Osteoblast (primary cell): ENCODE measurements around the gene ZCCHC2. TPM values are rescaled to one million over a fixed set of nuclear protein-coding genes. Genes with fewer than 3 reads are reported as not detected.

Experiments used
- DNase-seq: peaks from one replicate; pipeline ENCODE4 v3.0.0; 2011; ENCODE audit warnings: low spot score, mixed read lengths; ENCODE audit not compliant: insufficient read length; ENCODE audit errors: missing footprints
- H2AFZ ChIP-seq: 2 replicates; pipeline ENCODE4 v1.6.0; 2011; ENCODE audit warnings: mild to moderate bottlenecking, low read length
- H3K27ac ChIP-seq: 2 replicates; pipeline ENCODE4 v1.5.1; 2011; ENCODE audit warnings: mild to moderate bottlenecking, low read depth, low read length, moderate library complexity
- H3K27me3 ChIP-seq: 2 replicates; pipeline ENCODE4 v1.6.0; 2012; ENCODE audit warnings: mild to moderate bottlenecking, control low read depth, inconsistent platforms, low read length, moderate library complexity; ENCODE audit not compliant: insufficient read depth
- H3K36me3 ChIP-seq: 2 replicates; pipeline ENCODE4 v1.5.1; 2011; ENCODE audit warnings: mild to moderate bottlenecking, low read length, control low read depth, moderate library complexity; ENCODE audit not compliant: insufficient read depth
- H3K4me1 ChIP-seq: 2 replicates; pipeline ENCODE4 v1.5.1; 2011; ENCODE audit warnings: mild to moderate bottlenecking, low read length, control low read depth, moderate library complexity; ENCODE audit not compliant: insufficient read depth
- H3K4me2 ChIP-seq: 2 replicates; pipeline ENCODE4 v1.6.0; 2011; ENCODE audit warnings: mild to moderate bottlenecking, low read length; ENCODE audit not compliant: insufficient read depth
- H3K4me3 ChIP-seq: fragments of 200-600 bp; sonication (generic); 3 replicates; pipeline ENCODE4 v1.5.1; 2012; ENCODE audit warnings: mild to moderate bottlenecking, low read length, inconsistent platforms; ENCODE audit not compliant: insufficient read depth
- H3K79me2 ChIP-seq: 2 replicates; pipeline ENCODE4 v1.6.0; 2012; ENCODE audit warnings: mild to moderate bottlenecking, low read length, control low read depth, inconsistent platforms; ENCODE audit not compliant: insufficient read depth
- H3K9me3 ChIP-seq: 2 replicates; pipeline ENCODE4 v1.5.1; 2011; ENCODE audit warnings: low read depth, low read length, control low read depth
- H4K20me1 ChIP-seq: 2 replicates; pipeline ENCODE4 v1.6.0; 2012; ENCODE audit warnings: mild to moderate bottlenecking, low read length, control low read depth; ENCODE audit not compliant: insufficient read depth
- total RNA-seq: library from RNA; depleted of rRNA; stranded (reverse); fragments of >200 nt; gene quantifications from 2 replicates; pipeline ENCODE4 v1.2.3, GENCODE V29; 2012
- TF ChIP-seq, protein P1 (sequence below): IDR thresholded peaks from 2 replicates; pipeline ENCODE4 v1.5.1; 2011; ENCODE audit warnings: mild to moderate bottlenecking, low read depth, low read length, moderate library complexity; ENCODE audit errors: extremely low read depth

Gene ZCCHC2
- total RNA-seq, 1 donor = 10.1 TPM

DNA sequence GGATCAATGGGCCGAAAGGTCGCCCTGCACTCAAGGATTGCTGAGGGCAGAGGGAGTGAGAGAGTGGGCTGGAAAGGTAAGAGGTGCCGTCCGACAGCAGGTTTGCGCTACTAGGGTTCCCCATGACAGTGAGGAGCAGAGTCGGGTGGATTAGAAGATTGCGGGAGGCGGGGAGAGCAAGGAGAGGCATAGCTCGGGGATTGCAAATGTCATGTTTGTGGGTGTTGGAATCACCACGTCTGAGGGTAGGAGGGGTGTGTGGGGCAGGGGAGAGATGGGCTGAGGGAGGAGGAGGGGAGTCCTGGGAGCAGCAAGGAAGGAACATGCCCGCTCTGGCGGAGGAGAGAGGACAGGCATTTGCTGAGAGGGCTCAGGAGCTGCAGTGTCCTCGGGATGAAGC, 81.2 kb downstream of the ZCCHC2 start:
- Histone ChIP-seq H2AFZ (no peak overlapping the region), H3K9me3 (no peaks in the 10 kb centered on the region), H3K79me2 (no peaks in the 10 kb centered on the region), H4K20me1 (no peaks in the 10 kb centered on the region), H3K36me3 (no peaks in the 10 kb centered on the region), H3K4me1 (peaks cover 3% of the 10 kb centered on the region), H3K4me2 (no peak overlapping the region), H3K4me3 (no peak overlapping the region), H3K27ac (no peak overlapping the region), H3K27me3 (peaks cover 49% of the 10 kb centered on the region)
- TF ChIP-seq, protein P1, sequence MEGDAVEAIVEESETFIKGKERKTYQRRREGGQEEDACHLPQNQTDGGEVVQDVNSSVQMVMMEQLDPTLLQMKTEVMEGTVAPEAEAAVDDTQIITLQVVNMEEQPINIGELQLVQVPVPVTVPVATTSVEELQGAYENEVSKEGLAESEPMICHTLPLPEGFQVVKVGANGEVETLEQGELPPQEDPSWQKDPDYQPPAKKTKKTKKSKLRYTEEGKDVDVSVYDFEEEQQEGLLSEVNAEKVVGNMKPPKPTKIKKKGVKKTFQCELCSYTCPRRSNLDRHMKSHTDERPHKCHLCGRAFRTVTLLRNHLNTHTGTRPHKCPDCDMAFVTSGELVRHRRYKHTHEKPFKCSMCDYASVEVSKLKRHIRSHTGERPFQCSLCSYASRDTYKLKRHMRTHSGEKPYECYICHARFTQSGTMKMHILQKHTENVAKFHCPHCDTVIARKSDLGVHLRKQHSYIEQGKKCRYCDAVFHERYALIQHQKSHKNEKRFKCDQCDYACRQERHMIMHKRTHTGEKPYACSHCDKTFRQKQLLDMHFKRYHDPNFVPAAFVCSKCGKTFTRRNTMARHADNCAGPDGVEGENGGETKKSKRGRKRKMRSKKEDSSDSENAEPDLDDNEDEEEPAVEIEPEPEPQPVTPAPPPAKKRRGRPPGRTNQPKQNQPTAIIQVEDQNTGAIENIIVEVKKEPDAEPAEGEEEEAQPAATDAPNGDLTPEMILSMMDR = no peak
- DNase-seq = no peak

- DNase-seq = no peak
- no peaks in the 10 kb centered on the region for H3K9me3 ChIP-seq
- no peak overlapping the region for H3K27ac ChIP-seq
- no peaks in the 10 kb centered on the region for H4K20me1 ChIP-seq
- no peaks in the 10 kb centered on the region for H3K79me2 ChIP-seq
- no peak overlapping the region for H3K4me3 ChIP-seq
- H2AFZ ChIP-seq = no peak overlapping the region
- peaks cover 3% of the 10 kb centered on the region for H3K4me1 ChIP-seq
- no peak overlapping the region for H3K4me2 ChIP-seq
- peaks cover 37% of the 10 kb centered on the region for H3K27me3 ChIP-seq
- no peaks in the 10 kb centered on the region for H3K36me3 ChIP-seq
- TF ChIP-seq, protein P1 = no peak
Measured at GRCh38 chr18:62605685-62606084, 82.9 kb downstream of the ZCCHC2 start.

- Histone ChIP-seq H3K4me3 (no peak overlapping the region), H4K20me1 (no peaks in the 10 kb centered on the region), H2AFZ (no peak overlapping the region), H3K27ac (no peak overlapping the region), H3K79me2 (no peaks in the 10 kb centered on the region), H3K36me3 (no peaks in the 10 kb centered on the region), H3K4me1 (peaks cover 3% of the 10 kb centered on the region), H3K9me3 (no peaks in the 10 kb centered on the region), H3K27me3 (peaks cover 41% of the 10 kb centered on the region), H3K4me2 (no peak overlapping the region)
- TF ChIP-seq, protein P1 = no peak
- DNase-seq = peak; percentile 86
Measured at GRCh38 chr18:62606106-62606505, 83.3 kb downstream of the ZCCHC2 start.

GRCh38 chr18:62607302-62607701, 84.5 kb downstream of the ZCCHC2 start:
- DNase-seq = no peak
- H3K9me3 ChIP-seq = no peaks in the 10 kb centered on the region
- peaks cover 3% of the 10 kb centered on the region for H3K4me1 ChIP-seq
- no peak overlapping the region for H3K27ac ChIP-seq
- TF ChIP-seq, protein P1 = no peak
- H3K4me3 ChIP-seq = no peak overlapping the region
- H2AFZ ChIP-seq = no peak overlapping the region
- no peaks in the 10 kb centered on the region for H3K79me2 ChIP-seq
- no peaks in the 10 kb centered on the region for H4K20me1 ChIP-seq
- no peak overlapping the region for H3K4me2 ChIP-seq
- H3K36me3 ChIP-seq = no peaks in the 10 kb centered on the region
- peaks cover 42% of the 10 kb centered on the region for H3K27me3 ChIP-seq
